HG02943 (cell line): ENCODE data around the gene NUF2.
"Not testable (repeated sequence)": the region's sequence is repeated elsewhere in the genome, so short reads cannot be mapped to it uniquely, and the experiment has no call there.

ENCODE experiments used
- ATAC-seq: cut with Tn5 transposase; IDR thresholded peaks from one replicate; pipeline ENCODE4 v1.9.1; 2021; ENCODE audit warnings: mild to moderate bottlenecking, low read depth, moderate library complexity; ENCODE audit not compliant: unreplicated experiment

The NUF2 gene

GRCh38 chr1:163321311-163322305, at the start of gene NUF2:
Gene NUF2 (plus strand): TSS chr1:163321954. CDS start chr1:163326052, 4,098 bp downstream.
- ATAC-seq = peak; percentile 93

- no peak for ATAC-seq
Observed at GRCh38 chr1:163273766-163274441, 47.9 kb upstream of the NUF2 start.

DNA sequence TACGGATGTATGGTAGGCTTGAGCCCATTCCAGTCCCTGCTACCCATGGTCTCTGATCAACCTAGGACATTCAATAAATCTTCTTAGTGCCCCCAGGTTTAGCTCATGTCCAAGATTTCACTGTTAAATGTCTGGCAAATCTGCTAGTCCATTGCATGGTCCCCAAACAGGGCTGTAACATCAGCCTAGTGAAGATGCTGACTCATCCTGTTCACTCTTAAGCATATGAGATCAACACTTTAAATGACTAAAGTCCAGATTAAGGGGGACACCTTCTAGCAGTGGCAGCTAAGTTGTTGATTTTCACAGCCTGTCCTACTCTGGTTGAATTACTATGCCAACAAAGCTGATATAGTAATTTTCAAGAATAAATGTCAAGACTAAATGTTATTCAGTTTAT, 46.5 kb upstream of the NUF2 start:
- ATAC-seq = no peak

- no peak for ATAC-seq
Observed at GRCh38 chr1:163278602-163279001, 43.2 kb upstream of the NUF2 start.

GRCh38 chr1:163284867-163285266, 36.9 kb upstream of the NUF2 start:
- not testable (repeated sequence) for ATAC-seq

DNA sequence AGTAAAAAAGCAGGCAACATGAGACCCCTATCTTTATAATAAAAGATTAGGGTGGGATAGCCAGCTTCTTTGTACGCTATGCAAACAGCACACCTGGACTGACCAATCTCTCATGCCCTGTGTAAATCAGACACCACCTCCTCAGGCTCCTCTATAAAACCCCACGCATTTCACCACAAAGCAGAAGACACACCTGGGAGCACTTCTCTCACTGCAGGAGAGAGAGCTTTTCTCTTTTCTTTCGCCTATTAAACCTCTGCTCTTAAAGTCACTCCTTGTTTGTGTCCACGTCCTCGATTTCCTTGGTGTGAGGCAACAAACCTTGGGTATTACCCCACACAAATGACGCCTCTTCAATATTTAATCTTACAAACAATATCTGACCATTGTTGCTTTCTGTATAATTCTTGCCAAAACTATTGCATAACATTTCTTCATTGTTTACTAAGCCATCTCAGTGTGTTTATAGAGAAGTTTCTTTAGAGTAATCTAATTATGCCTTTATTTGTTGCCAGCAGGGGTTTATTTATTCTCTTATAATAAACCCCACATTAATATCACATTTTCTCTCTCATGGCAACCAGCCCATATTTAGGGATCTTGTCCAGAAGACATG, 31.6 kb upstream of the NUF2 start:
- no peak for ATAC-seq

- ATAC-seq = no peak
Observed at GRCh38 chr1:163291461-163291860, 30.3 kb upstream of the NUF2 start.

DNA sequence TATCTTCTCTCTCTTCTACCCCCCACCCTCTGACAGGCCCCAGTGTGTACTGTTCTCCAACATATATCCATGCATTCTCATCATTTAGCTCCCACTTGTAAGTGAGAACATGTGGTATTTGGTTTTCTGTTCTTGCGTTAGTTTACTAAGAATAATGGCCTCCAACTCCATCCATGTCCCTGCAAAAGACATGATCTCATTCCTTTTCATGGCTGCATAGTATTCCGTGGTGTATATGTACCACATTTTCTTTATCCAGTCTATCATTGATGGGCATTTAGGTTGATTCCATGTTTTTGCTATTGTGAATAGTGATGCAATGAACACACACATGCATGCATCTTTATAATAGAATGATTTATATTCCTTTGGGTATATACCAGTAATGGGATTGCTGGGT, 29.6 kb upstream of the NUF2 start:
- ATAC-seq = not testable (repeated sequence)

- not testable (repeated sequence) for ATAC-seq
Observed at GRCh38 chr1:163293497-163293896, 28.3 kb upstream of the NUF2 start.

DNA sequence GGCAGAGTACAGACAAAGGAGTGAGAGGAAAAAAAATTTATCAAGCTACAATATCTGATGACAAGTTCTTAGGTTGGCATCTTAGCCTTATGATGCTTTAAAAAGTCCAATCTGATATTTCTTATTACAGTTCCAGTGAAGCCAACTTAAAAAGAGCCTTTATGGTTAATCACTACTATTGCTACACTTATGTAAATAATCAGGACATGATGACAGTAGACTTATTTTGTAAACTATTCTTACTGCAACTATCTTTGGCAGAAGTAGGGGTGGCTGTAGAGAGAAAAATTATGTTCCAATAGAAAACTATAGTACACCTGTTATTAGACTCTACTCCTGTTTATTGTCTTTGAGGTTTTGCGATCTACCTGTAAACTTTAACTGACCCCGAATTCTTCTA, 25.8 kb upstream of the NUF2 start:
- no peak for ATAC-seq

- no peak for ATAC-seq
Observed at GRCh38 chr1:163296504-163297263, 25.1 kb upstream of the NUF2 start.

DNA sequence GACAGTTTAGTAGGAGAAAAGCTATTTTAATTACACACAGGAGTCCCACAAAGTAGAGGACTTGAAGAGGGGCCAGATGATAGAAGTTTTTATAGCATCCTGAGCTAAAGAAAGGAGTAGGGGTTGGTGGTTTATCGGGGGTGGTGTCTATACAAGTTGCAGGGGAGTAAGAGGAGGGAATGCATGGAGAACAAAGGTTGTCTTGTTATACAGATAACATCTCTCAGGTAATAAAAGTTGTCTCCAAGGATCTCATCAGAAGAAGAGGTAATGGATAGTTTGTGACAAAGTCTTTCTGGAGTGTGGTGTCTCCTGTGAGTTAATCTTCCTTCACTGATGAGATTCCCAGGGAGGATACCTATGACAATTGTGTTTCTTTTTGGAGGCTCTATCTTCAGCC, 23.4 kb upstream of the NUF2 start:
- no peak for ATAC-seq

- no peak for ATAC-seq
Observed at GRCh38 chr1:163300568-163300967, 21.2 kb upstream of the NUF2 start.

DNA sequence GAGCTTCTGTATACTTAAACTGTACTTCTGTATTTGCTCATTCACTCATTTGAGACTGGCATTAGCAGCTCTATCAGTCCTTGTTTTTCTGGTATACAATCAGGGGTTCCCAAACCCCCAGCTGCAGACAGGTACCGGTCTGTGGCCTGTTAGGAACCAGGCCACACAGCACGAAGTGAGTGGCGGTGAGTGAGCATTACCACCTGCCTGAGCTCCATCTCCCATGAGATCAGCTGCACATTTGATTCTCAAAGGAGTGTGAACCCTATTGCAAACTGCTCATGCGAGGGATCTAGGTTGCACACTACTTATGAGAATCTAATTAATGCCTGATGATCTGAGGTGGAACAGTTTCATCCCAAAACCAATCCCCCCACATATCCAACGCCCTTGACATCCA, 18.2 kb upstream of the NUF2 start:
- no peak for ATAC-seq

- no peak for ATAC-seq
Observed at GRCh38 chr1:163305441-163305840, 16.3 kb upstream of the NUF2 start.

DNA sequence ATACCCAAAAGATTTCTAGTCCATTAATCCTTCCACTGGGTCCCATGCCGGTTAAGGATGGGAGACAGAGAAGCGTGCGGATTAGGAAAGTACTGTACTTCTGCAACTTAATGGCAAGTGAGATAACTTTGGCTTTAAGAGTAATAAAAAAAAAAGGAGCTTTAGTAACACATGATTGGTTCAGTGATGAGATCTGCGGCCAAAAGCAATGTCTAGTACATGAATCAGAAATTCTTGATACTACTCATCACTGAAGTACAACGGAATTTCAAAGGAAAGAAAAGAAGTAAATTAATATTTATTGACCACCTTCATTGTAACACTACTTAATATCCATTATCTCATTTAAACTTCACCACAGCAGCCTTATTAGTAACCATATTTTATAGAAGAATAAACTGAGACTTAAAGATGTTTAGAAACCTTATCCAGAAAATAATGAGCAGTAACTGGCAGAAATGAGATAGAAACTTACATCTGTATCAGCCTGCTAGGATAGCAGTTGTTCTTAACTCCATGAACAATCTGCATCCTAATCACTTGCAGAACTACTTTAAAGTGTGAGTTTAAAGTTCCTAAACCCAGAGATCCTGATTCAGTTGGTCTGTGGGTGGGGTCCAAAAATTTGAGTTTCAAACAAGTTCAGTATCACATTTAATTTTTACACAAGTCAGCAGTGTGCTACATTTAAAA, 14.1 kb upstream of the NUF2 start:
- ATAC-seq = no peak

GRCh38 chr1:163308811-163309210, 12.9 kb upstream of the NUF2 start:
- no peak for ATAC-seq

DNA sequence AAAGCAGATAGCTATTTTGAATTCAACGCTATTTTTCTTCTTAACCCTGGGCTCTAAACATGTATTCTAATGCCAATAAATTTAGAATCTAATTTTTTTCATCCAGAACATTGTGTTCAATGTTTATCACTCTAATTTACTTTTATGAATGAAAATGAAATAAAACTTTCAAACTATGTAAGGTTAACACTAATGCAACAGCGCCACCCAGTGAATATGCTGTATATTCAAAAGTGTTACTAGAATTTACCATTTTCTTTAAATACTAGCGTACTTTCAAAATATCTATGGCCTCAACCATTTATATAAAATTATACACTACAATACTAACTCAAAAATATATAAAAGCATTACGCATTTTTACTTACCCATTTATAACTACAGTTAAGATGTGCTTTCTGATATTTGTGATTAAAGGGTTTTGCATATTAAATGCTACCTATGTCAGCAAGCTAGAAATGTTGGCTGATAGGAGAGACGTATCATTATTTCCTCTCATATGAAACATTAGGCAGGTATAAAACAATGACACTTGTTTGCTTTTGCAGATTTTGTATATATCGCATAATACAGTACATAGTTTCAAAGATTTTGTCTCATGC, 5.9 kb upstream of the NUF2 start:
- no peak for ATAC-seq

GRCh38 chr1:163320891-163321290, 863 bp upstream of the NUF2 start:
- ATAC-seq = no peak
